ENCODE data around the gene PTPN2.

Gene PTPN2

GRCh38 chr18:12883684-12884405 is at the start of gene PTPN2:
TSS of gene PTPN2 (minus strand) at chr18:12884237. CDS start at chr18:12884141, 96 bp downstream.
- TF ChIP-seq GATA3 (IDR thresholded peaks at IDR 0.05; ENCODE audit: low read depth, low read length) = no peak
- TF ChIP-seq GATA2 (IDR thresholded peaks at IDR 0.05; ENCODE audit: low read depth, low read length) = no peak

DNA sequence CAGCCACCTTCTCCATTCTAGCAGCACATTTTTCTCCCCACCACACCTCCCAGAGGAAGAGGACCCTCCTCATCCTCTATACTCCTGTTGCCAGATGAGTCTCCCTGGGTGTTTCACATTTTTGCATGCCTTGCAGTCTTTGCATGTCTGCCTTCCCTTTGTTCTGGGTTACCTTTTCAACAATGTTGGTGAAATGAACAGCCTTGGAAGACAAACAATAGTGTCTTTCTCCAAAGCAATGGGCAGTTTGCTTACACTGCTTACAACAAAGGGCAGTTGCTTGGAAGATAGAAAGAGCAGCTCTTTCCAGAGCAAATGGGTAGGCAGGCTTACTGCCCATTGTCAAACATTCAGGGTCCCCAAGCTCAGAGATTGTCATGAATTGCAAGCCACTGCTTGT is 49.3 kb upstream of the PTPN2 start:
- TF ChIP-seq GATA2 (IDR thresholded peaks at IDR 0.05; ENCODE audit: low read depth, low read length) = no peak
- TF ChIP-seq GATA3 (IDR thresholded peaks at IDR 0.05; ENCODE audit: low read depth, low read length) = no peak

GRCh38 chr18:12930908-12931307 is 46.9 kb upstream of the PTPN2 start:
- TF ChIP-seq GATA3 (IDR thresholded peaks at IDR 0.05; ENCODE audit: low read depth, low read length) (no peak), GATA2 (IDR thresholded peaks at IDR 0.05; ENCODE audit: low read depth, low read length) (no peak)

- TF ChIP-seq GATA3 (IDR thresholded peaks at IDR 0.05; ENCODE audit: low read depth, low read length) = no peak
- no peak for TF ChIP-seq GATA2 (IDR thresholded peaks at IDR 0.05; ENCODE audit: low read depth, low read length)
These were observed 46.3 kb upstream of the PTPN2 start for GRCh38 chr18:12930376-12930775.

DNA sequence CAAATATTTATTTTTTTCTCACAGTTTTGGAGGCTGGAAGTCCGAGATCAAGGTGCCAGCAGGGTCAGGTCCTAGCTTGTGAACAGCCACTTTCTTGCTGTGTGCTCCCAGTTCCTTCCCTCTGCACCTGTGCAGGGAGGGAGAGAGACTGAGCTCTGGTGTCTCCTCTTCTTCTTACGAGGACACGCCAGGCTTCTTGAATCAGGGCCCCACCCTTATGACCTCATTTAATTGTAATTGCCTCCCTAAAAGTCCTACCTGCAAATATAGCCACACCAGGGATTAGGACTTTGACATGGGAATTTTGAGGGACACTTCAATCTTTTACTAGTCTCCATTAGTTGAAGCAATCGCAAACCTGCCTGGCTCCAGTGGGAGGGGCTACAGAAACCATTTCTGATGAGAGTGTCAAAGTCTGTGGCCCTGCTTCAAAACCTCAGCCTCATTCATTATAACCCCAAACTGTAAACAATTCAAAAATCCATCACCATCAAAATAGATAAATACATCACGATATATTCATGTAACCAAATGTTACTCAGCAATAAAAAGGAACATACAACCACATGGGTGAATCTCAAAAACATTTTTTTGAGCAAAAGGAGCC is 45.5 kb upstream of the PTPN2 start:
- TF ChIP-seq GATA2 (IDR thresholded peaks at IDR 0.05; ENCODE audit: low read depth, low read length) = no peak

DNA sequence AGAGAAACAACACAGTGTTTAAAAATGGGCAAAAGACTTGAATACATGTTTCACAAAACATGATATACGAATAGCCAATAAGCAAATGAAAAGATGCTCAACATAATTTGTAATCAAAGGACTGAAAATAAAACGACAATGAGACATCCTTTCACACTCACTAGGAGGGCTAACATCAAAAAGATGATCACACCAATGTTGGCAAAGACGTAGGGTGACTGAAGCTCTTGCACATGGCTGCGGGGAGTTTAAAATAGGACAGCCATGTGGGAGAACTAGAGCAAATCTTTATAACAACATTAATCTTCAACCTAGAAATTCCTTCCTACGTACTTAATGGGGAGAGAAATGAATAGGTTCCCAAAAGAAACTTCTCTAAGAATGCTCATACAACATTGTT is 44.6 kb upstream of the PTPN2 start:
- no peak for TF ChIP-seq GATA3 (IDR thresholded peaks at IDR 0.05; ENCODE audit: low read depth, low read length)
- no peak for TF ChIP-seq GATA2 (IDR thresholded peaks at IDR 0.05; ENCODE audit: low read depth, low read length)

GRCh38 chr18:12928206-12928605 is 44.2 kb upstream of the PTPN2 start:
- TF ChIP-seq GATA3 (IDR thresholded peaks at IDR 0.05; ENCODE audit: low read depth, low read length) (no peak), GATA2 (IDR thresholded peaks at IDR 0.05; ENCODE audit: low read depth, low read length) (no peak)

DNA sequence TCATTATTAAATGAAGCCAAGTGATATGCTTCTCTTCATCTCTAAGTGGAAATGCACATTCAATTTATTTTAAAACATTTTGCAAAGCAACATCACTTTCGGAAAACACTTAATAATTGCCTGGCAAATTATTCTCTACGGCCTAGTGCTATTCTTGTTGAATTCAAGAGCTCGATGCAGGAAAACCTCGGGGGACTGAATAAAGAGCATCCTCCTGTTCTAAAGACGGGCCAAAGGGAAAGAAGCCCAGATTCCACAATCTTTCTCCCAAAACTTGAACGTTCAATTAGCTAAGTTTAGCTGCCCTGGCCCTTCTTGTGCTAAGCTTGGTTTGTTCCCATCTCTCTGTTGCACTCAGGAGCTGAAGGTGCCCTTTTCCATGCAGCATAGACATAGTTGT is 40.6 kb upstream of the PTPN2 start:
- TF ChIP-seq GATA2 (IDR thresholded peaks at IDR 0.05; ENCODE audit: low read depth, low read length) (no peak), GATA3 (IDR thresholded peaks at IDR 0.05; ENCODE audit: low read depth, low read length) (no peak)

DNA sequence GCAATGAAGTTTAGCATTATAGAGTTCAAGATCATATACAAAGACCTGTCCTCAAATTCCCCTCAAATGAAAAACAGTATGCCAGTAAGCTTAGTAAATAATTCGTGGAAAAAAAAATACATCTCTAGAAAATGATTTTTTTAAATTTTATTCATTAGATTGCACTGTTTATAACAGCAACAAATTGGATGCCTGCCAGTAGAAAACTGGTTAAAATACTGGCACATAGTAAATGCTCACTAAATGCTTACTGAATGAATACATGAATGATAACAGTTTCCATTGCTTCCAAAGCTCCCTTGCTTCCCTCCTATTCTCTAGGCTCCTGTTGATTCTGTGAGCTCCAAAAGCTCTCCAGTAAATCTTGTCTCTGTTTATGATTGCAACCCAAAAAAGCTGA is 38.2 kb upstream of the PTPN2 start:
- TF ChIP-seq GATA3 (IDR thresholded peaks at IDR 0.05; ENCODE audit: low read depth, low read length) (no peak), GATA2 (IDR thresholded peaks at IDR 0.05; ENCODE audit: low read depth, low read length) (no peak)

- TF ChIP-seq GATA2 (IDR thresholded peaks at IDR 0.05; ENCODE audit: low read depth, low read length) (no peak), GATA3 (IDR thresholded peaks at IDR 0.05; ENCODE audit: low read depth, low read length) (no peak)
These were observed 37.1 kb upstream of the PTPN2 start for GRCh38 chr18:12921178-12921577.

DNA sequence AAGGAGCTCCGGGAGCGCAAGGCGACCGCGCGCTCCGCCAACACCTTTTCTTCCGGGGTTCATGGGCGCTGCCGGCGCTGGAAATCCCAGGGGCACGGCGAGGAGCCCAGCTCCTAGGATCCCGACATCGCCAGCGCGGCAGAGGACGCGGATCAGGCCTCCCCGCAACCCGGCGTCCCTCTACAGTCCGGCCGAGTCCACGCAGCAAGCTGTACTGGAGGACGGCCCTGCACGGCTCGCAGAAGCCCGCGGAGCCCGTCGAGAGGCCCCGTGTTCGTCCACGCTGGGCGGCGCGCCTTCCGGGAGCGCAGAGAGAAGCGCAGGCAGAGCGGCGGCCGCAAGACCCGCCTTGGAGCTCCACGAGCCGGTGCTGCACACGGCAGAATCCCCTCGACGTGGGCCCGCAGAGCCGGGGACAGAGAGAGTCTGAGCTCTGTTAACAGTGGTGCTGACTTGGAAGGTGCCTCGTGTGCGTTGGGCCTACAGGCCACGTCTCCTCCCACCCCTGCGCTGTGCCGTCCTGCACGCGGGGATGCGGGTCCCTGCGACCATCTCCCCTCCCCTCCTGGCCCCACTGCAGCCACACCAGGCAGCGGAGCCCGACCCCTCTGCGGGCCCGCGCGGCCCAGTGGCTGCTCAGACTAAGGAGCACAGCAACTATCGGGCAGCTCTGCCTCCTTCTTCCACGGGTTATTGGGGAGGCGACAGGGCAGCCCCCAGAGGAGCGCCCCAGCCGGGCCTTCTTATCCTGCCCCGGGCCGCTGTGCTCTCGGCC is 28.1 kb upstream of the PTPN2 start:
- TF ChIP-seq GATA3 (IDR thresholded peaks at IDR 0.05; ENCODE audit: low read depth, low read length) = no peak
- TF ChIP-seq GATA2 (IDR thresholded peaks at IDR 0.05; ENCODE audit: low read depth, low read length) = no peak

GRCh38 chr18:12911025-12911928 is 27.2 kb upstream of the PTPN2 start:
- TF ChIP-seq GATA2 (IDR thresholded peaks at IDR 0.05; ENCODE audit: low read depth, low read length) = no peak
- no peak for TF ChIP-seq GATA3 (IDR thresholded peaks at IDR 0.05; ENCODE audit: low read depth, low read length)

DNA sequence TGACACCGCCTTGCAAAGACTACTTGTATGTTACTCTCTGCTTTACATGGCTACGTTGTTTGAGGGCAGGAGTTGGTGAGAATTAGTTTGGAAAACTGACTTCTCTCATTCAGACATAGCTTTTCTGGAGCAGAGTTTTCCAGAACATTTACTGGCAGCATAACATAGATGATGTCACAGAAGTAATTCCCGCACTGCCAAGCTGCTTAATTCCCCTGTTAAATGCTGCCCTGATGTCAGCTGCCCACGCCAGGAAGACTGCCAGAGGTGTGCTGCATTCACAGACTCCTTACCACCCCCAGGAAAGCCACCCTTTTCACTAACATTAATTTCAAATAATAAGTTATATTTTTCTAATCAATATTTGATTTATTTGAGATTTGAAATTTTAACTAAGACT is 24.7 kb upstream of the PTPN2 start:
- TF ChIP-seq GATA2 (IDR thresholded peaks at IDR 0.05; ENCODE audit: low read depth, low read length) = no peak
- TF ChIP-seq GATA3 (IDR thresholded peaks at IDR 0.05; ENCODE audit: low read depth, low read length) = no peak
